SKM-1 (cell line): Measurements from ENCODE around the gene MAP4K2.

Experiments used
- DNase-seq: peaks from one replicate; lab custom pipeline; 2025; ENCODE audit not compliant: unreplicated experiment; lab: John Stamatoyannopoulos, UW

The MAP4K2 gene

DNA sequence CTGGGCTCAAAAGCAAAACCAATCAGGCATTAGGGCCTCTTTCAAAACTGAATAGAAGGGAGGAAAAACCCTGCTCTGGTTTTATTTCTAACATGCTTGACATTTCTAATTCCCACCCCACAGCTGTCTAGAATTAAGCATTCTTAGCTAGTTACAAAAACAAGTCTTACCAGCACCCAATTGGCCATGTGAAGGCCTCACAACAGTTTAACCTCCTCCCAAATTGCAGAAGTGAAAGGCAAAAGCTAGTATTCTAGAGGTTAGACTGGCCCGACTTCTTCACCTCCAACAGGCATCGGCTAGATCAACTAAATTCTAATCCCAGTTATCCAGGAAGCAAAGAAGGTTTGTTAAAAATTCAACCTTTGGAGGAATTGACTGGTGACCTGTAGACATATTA is 31.2 kb downstream of the MAP4K2 start:
- no peak for DNase-seq

DNA sequence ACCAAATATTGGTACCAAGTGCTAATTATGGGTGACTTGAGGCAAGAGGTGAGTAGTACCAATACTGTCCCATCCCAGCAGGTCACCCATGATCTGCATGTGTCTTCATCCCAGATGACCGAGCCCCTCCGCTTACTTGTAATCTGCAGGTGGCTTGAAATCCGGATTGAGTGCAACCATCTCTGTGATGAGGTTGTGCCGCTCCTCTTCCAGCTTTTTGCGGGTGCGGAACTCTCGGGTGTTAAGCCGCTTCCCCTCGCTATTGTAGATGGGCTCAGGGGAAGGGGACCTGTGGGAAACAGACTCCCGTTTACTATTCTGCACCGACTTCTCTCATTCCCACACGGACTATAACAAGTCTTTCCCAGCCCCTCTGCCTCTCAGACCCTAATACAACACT is 32.9 kb downstream of the MAP4K2 start:
- no peak for DNase-seq

DNA sequence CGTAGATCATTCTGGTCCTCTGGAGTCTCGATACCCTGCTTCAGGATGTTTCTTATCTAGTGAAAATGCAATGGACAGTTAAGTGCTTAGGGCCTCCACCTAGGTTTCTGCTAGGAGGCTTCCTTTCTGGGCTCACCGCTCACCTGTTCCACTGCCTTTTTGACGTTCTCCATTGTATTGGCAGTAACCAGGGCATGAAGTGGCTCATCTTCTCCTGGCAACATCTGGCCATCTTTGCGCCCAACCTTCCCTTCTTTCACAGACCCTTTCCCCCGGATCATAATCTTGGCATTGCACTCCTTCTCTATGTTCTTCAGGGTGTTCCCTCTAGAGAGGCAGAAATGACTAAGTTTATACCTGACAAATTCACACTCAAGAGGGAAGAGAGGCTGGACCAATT is 33.7 kb downstream of the MAP4K2 start:
- no peak for DNase-seq

DNA sequence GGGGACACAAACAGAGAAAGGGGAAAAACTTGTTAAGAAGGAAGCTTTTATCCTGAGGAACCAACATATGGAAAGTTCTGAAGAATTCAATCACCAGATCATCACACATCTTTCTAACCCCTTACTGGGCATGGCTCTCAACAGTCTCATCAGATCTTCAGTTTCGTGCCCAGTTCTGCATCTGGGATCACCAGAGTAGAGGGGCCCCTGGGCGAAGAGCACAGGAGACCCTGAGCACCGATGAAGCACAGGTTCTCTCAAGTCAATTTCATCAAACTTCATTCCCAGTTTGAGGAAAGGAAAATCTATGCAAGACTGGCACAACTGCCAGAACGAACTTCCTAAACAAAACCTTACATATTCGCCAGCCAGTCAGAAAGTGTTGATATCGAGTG is 34.7 kb downstream of the MAP4K2 start:
- no peak for DNase-seq

DNA sequence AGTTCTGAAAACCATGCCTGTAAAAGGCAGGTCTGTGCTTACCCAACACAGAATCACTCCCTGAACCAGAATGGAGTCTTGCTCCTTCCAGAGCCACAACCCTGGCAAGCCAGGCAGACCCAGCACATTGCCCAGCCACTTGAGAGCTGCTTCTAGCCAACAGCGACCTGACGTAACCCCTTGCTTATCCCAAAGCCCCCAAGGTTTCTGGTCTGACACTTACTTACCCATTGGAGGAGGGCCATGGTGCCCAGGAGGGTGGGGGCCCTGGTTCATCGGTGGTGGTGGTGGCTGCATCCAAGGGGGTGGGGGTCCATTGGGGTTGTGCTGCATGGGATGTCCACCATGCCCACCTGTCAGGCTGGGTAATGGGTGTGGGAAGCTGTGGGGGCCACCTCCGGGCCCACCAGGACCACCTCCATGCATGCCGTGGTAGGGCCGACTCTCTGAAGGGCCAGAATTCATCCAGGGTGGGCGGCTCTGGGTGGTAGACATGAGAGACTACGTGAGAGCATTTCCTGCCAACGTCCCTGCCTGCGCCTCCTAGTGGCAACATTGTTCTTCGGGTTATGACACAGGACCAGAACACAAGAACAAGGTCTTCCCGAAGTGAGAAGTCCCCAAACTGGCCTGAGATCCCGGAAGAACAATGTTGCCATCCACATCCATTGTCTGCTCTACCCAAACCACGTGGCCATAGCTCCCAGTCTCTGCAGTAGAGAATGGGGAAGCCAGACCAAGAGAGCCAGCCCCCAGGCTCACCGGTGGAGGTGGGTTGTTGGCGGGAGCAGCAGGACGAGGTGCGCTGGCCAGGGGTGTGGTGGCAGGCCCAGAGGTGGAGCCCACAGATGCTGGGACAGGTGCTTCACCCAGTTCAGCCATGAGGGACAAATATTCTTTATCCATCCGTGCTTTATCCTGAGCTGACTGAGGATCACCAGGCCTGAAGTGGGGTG is 35.4 kb downstream of the MAP4K2 start:
- peak; percentile 40 for DNase-seq

DNA sequence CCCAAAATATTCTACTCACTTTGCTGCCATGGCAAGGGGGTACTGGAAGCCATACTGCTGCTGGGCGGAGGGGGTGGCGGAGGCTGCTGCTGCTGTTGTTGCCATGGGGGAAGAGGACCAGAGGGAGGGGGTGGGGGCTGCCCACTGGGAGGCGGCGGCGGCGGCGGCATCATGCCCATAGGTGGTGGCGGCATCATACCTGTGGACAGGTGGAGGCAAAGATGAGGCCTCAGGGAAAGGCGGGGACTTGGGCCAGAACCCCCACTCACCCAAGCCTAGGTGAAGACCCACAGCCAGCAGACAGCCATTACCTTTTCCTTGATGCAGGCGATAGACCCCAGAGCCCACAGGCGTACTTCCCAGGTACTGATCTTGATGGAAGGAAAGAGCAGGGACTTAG is 36.1 kb downstream of the MAP4K2 start:
- DNase-seq: no peak

DNA sequence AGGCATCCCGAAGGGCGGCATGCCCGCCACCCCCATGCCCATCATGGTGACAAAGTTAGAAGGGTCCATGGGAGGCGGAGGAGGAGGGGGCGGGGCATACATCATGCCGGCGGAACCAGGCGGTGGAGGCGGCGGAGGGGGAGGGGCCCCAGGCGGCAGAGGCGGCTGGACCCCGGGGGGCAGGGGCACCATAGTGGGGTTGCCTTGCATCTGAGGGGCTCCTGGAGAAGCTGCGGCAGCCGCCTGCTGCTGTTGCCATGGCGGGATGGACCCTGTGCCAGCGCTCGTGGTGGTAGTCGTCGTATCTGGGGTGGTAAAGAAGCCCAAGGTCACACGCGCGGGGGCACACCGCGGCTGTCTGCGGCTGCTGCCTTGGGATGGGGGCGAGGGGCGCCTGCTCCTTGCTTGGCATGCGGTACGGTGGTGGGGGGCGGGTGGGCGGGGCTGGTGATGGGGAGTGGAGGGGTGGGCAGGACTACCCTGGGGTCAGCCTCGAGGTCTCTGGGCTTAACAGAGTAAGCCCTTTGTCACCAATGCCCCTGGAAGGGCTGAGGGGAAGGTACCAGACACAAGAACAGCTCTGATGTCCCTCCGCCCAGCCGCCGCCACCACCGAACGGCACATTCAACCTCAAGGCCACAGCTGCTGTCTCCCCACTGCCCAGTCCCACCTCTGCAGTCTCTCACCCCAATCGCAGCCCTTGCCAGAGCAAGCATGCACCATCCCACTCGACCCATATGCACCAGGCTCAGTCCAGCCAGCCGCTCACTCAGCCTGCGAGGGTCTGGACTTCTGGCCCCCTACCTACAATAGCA is 37.0 kb downstream of the MAP4K2 start:
- no peak for DNase-seq

DNA sequence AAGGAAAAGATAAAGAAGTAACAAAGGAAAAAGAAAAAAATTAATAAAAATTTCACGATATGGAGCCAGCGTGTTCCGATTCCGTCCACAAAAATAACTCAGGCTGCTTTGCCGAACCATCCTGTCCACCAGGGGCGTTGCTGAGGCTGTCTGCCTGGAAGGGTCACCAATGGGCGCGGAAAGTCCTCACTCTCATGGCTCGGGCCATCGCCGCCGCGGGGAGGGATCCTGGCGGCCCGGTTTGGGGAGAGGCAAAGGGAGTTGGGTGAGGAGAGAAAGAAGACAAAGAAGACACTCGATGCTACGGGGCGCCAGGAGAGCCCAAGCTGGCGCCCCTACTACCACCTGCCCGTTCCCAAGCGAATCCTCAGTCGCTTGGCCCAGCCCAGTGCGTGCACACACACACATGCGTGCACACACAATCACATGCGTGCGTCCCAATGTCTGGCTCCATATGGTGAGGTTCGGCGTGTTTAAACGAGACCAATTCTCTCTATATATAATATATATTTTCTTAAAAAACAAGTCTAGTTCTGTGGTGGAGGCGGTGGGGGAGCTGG is 37.6 kb downstream of the MAP4K2 start:
- DNase-seq: no peak

DNA sequence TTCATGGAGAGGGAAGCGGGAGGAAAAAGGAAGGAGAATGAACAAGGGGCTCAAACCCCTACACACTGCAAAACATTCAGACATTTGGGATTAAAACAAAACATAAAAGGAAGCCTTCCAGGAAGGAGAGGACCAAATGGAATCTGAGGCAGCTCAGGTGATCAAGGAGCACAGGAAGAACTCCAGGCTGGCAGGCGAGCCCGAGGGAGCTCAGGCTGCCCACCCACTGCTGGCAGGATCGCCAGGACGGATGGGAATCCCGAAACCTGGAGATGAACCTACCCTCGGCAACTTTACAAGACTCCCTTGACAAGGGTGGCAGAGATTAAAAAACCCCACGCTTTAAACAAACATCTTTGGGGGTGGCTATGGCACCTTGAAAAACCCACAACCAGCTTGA is 38.3 kb downstream of the MAP4K2 start:
- DNase-seq: no peak

DNA sequence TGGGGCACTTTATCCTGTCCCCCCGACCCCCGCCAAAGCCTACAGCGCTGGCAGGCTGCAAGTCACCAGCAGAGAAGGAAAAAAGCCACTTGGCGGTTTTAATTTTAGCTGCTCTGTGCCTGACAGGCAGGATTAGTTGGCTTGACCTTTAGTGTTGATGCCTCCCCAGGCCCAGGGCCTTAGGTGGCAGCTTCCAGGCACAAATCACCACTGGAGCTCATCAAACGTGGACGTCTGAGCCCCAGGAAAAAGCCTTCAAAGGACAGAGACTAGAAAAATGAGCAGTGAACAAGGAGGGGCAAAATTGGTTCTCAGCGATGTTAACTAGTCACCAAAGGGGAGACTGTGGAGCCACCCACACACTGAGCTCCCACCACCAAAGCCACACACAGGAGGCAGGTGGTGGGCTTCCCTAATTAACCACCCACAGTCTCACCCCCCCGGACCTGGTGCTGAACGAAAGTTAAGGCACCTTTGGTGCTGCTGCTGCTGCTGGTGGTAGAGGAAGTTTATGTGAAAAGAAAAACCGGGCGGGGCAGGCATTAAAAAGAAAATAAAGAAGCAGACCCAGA is 38.9 kb downstream of the MAP4K2 start:
- DNase-seq: no peak

DNA sequence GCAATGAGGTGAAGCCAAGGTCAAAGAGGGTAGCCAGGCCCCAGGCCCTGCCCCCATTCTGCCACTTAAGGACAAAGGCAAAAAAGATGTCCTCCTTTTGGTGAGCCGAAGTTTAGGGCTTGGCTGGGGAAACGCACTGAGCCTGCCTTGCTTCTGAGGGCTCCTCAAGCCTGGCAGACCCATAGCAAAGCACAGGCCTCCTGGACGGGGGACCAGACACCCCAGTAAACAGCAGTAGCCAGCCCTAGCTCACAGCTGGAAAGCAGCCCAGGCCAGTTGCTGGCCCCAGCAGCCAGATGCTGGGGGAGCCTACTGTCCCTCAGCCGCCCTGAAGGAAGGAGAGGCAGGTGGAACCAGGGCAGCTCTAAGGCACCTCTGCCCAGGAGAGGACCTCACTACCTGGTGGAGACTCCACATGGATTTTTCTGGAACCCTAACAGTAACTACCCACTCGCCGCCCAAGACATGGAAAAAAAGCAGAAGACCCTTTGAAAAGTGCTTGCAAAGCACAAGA is 39.4 kb downstream of the MAP4K2 start:
- no peak for DNase-seq

DNA sequence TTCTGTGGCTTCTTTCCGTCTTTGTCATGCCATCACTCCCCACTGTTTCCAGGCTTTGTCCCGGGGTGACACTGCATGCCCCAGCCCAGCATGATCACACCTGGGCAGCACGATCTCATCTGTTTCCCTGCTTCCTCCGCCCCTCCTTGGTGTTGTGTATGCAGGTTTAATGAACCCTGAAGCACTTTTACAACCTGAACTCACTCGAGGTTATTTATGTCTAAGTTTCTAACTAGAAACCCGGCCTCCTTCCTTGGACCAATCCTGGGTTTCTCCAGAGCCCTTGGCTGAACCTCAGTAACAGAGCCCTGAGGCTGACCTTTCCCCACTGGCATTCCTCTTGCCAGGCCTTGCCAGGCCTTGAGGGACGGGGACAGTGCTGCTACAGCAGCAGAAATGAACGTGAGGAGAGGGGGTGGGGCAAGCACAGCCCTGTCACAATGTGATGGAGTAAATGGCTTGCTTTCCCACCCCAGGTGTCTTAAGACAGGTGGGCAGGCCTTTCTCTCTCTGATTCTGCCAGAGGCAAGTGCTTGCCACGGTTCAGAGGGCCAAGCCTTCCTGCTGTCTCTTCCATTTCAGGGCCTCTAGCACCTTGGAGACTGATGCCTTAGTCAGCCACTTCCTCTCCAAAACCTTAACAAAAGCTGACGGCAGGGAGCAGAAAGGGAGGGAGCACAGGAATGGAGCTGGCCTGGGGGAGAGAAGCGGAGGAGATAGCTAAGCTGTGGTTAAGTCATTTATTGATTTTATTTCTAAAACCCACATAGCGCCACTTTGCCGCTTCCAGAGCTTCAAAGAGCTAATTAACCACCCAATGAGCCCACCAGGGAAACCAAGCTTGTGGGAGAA is 40.1 kb downstream of the MAP4K2 start:
- DNase-seq: no peak

DNA sequence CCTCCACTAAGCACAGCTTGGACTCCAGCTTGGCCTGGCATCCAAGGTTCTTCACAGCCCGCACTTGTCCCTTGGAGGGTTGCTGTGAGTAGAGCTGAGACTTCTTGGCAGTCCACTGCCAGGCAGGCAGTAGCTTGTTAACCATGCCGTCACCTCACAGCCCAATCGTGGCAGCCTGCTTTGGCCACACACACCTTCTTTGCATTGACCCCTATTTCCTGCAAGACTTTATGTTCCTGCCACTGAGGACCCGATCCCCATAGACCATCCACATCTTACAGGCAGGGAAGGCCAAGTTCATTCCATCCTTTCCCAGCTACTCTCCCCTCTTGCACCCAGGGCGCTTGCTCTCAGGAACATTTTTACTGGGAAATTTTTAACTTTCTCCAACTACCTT is 40.7 kb downstream of the MAP4K2 start:
- DNase-seq: no peak

DNA sequence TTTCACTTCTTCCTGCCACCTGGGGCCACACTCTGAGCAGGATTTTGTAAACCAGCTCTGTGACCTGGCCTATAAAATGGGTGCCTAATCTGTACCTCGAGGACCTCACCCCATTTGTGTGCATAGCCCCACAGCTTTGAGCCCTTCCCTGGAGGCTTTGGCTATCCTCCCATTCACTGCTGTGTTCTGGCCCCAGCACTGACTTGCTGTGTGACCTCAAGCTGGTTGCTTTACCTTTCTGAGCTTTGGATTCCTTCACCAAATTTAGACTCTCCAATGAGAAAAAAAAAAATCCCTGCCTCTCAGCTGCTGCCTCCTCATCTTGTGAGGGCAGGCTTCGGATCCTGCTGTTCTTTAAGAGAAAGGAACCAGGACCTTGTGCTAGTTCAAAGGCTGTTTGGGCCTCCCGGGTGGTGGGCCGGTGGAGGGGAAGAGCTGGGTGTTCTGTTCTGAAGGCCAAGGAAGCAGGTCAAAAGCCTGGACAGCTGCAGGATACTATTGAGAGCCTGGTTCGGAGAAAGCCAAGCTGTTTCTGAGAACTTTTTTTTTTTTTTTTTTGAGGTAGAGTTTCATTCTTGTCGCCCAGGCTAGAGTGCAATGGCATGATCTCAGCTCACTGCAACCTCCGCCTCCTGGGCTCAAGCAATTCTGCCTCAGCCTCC is 42.1 kb downstream of the MAP4K2 start:
- DNase-seq: no peak

DNA sequence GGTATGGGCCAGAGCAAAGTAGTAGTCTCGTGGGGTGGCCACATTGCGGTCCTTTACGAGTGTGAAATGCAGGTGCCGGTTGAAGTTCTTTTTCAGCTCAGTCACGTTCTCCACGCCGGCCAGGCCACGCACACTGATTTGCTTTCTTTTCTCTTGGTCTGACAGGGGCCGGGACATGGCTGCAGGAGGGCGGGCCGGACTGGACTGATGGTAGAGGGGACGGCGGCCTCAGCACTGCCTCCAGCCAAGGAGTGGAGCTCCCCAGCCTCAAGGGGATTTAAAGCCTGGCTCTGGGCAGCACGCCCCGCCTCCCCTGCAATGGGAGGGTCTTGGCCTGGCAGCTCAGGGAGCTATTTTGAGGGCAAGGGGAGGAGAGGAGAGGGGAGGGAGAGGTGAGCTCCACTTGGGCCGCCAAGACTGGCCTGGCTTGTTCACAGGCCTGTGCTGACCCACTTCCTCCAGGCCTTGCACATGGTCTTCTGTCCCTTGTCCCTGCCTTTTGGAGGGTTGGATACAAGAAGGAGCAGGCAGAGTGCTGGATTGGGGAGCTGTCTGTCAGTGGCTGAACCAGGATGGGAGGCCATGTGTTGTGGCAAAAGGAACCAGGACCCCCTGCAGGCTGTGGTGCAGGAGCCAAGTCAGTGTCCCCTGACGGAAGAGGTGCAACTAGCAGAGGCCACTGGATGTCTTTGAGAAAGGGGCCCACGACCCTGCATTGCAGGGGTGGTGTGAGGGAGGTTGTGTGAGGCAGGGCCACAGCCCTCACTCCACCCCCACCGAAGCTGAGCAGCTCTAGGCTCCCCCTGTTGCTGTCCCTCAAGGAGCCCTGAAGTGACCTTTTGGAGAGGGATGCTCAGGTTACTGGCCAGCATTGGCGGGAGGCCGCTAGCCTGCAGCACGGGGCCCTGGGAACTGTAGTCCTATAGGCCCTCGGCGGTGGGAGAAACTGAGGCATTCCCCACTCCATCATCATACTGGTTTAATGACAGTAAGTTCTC is 43.0 kb downstream of the MAP4K2 start, which contains the start of gene PYGM:
PYGM (minus strand) TSS at position 253 of the 998 bp plus-strand sequence; CDS start at position 177, 76 bp downstream.
- DNase-seq: no peak

DNA sequence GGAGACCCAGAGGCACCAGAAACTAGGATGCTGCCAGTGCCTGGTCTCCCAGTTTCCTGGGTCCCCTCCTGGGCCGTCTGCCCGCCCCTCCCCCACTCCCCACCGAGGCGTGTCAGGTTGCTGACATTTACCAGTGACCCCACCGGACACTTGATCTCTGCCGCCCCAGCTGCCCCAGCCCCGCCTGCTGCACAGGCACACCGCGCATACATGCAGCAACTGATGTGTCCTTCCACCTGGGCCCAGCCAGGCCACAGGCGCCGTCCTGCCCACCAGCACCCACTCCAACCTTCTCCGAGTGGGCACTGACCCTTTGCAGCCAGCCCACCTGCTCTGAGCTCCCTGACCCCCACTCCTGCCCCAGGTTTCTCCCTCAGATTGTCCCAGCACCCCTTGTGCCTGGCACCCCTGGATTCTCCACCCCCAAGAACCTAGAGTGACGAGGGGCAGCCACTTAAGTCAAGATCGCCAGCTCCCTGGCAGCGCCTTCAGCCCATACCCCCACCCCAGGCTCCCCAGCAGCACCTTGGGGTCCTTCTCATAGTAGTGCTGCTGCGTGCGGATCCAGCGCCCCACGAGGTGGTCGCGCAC is 43.8 kb downstream of the MAP4K2 start:
- no peak for DNase-seq

DNA sequence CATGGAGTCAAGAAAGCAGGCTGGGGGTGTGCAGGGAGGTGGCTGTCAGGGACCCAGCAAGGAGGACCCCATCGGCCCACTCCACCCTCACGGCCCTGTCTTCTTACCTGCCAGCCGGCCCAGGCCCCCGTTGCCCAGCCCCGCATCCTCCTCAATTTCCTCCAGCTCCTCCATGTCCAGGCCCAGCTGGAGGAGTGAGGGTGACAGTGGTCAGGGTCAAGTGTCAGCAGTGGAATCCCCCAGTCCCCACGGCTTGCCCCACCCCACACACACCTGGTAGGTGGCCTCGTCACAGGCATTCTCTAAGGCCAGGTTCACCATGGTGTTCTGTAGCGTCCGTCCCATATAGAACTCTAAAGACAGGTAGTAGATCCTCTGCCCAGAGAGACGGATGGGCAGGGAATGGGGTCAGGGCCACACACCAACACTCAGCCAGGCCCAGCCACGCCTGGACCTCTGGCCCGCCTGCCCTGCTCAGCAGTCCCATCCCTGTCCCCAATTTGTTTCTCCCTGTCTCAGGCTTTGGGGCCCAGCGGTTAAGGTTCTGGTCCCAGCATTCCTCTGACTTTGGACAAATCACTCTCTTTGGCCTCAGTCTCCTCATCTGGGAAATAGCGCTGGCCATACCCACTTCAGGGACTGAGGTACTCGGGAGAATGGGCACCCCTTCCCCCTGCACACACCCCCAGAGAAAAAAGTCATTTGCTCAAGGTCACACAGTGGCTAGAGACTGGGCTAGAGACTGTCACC is 44.5 kb downstream of the MAP4K2 start:
- no peak for DNase-seq
